Psoas muscle (tissue), 8 donors: ENCODE data around the gene RHBDF2. TPM values are rescaled to one million over a fixed set of nuclear protein-coding genes. Genes with fewer than 3 reads are reported as not detected.
A peak's percentile ranks its signal among the peaks of the same experiment; 100 is the strongest.

ENCODE experiments used
- ATAC-seq, 4 donors: fragments of 200-7000 bp; cut with Tn5 transposase; one replicate each; pipeline ENCODE4 v1.9.1; 2020; ENCODE audit warnings: moderate library complexity in 3 of 4, mild to moderate bottlenecking in 2 of 4
- DNase-seq, 2 donors: peaks; one replicate each; pipeline ENCODE4 v3.0.0-alpha.2; 2020
- H3K27ac ChIP-seq: fragments of 200-600 bp; one replicate; pipeline ENCODE4 v1.8.0; 2022
- H3K27me3 ChIP-seq, 3 donors: fragments of 200-600 bp in 1 of 3; one replicate each; pipeline versions ENCODE4 v1.6.1 to v1.8.0; 2013 to 2022; ENCODE audit warnings: low read length in 2 of 3, mild to moderate bottlenecking in 2 of 3, moderate library complexity in 1 of 3; ENCODE audit not compliant: insufficient read depth in 3 of 3
- H3K36me3 ChIP-seq, 2 donors: fragments of 200-600 bp in 1 of 2; one replicate each; pipeline versions ENCODE4 v1.6.1 to v1.8.0; 2013 to 2022; ENCODE audit warnings: low read depth in 1 of 2, mild to moderate bottlenecking in 1 of 2, moderate library complexity in 1 of 2; ENCODE audit not compliant: insufficient read depth in 1 of 2
- H3K4me1 ChIP-seq: fragments of 200-600 bp; one replicate; pipeline ENCODE4 v1.8.0; 2022
- H3K4me3 ChIP-seq: fragments of 200-600 bp; one replicate; pipeline ENCODE4 v1.8.0; 2022; ENCODE audit warnings: mild to moderate bottlenecking
- H3K9me3 ChIP-seq: fragments of 200-600 bp; one replicate; pipeline ENCODE4 v1.8.0; 2022
- CTCF ChIP-seq: fragments of 200-600 bp; IDR thresholded peaks from one replicate; pipeline ENCODE4 v1.8.0; 2022; ENCODE audit warnings: antibody characterized with exemption
- WGBS, 3 donors: extraction: QIAGEN DNeasy Blood & Tissue Kit; methylation state at CpG; one replicate each; pipeline versions ENCODE4 v1.1.6 to v1.1.7; 2013; 5-methylcytosine and 5-hydroxymethylcytosine counted together
- intact Hi-C, 2 donors: fragments of 100-400 bp; cut with DNase I; formaldehyde crosslinking; loops; one replicate each; pipeline versions ENCODE4 v1.11.0 to v1.14.2; 2022
- polyA plus RNA-seq, 3 donors: library from polyadenylated mRNA; stranded (reverse); fragments of 200-250 nt; gene quantifications; one replicate each; pipeline ENCODE4 v1.2.3, GENCODE V29; 2013
- total RNA-seq, 4 donors: library from RNA; stranded (reverse); fragmentation: NEBNext Ultra II Directional in 2 of 4; extraction: Animal tissue kit (Norgen Biotek cat#: 25700) in 2 of 4; gene quantifications; one replicate each; pipeline versions ENCODE4 v1.2.1 to v1.2.4, GENCODE V29; 2021 to 2023
- donor health status: healthy with polysubstance abuse.
- donor health status: DM: no; HTN: no; CAD: no; lungs with moderate emphysema.
- donor health status: Bipolar disorder and iron deficiency.
- donor health status: healthy.
- donor health status: DM: yes; HTN: yes; CAD: no.
- donor health status: DM: no; HTN: no; CAD: no.
- donor health status: DM: no; HTN: no; CAD: no.
- donor health status: DM: yes; HTN: yes; CAD: no.

The RHBDF2 gene
- total and polyA plus RNA-seq, 7 donors = 6.6 to 23.1 (median 13.3) TPM

DNA sequence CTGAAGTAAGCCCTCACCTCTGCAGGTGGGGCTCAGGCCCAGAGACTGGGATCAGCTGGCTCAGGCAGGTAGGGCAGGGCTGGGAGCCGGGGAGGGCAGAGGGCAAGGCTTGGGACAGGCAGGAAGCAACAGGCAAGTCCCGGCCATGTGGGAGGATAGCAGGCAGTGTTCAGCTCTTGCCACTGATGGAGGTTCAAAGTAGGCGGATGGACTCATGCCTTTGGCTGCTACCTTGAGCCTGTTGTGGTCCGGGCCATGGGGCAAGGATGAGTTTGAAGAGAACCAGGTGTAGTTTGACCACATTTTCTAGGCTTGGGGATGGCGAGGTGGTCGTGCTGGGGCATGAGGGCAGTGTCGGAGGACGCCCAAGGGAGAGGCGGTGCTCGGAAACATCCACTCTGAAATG is 41.3 kb upstream of the RHBDF2 start:
- peaks cover 48% of the 10 kb centered on the region for H3K4me1 ChIP-seq
- DNase-seq (no peak), ATAC-seq (no peak)
- no peaks in the 10 kb centered on the region for H3K9me3 ChIP-seq
- peaks cover 0 to 10% (median 6%) of the 10 kb centered on the region in 3 donors for H3K27me3 ChIP-seq
- H3K36me3 ChIP-seq = no peaks in the 10 kb centered on the region
- intact Hi-C loops = no loop called here
- WGBS, 3 donors = 80 to 88% (median 85%) methylated on average over 10 of the region's 10 CpGs
- H3K27ac ChIP-seq = no peak overlapping the region
- no peak overlapping the region for H3K4me3 ChIP-seq
- TF ChIP-seq CTCF = no peak

GRCh38 chr17:76541739-76542454 is 40.7 kb upstream of the RHBDF2 start:
- no peak for ATAC-seq

DNA sequence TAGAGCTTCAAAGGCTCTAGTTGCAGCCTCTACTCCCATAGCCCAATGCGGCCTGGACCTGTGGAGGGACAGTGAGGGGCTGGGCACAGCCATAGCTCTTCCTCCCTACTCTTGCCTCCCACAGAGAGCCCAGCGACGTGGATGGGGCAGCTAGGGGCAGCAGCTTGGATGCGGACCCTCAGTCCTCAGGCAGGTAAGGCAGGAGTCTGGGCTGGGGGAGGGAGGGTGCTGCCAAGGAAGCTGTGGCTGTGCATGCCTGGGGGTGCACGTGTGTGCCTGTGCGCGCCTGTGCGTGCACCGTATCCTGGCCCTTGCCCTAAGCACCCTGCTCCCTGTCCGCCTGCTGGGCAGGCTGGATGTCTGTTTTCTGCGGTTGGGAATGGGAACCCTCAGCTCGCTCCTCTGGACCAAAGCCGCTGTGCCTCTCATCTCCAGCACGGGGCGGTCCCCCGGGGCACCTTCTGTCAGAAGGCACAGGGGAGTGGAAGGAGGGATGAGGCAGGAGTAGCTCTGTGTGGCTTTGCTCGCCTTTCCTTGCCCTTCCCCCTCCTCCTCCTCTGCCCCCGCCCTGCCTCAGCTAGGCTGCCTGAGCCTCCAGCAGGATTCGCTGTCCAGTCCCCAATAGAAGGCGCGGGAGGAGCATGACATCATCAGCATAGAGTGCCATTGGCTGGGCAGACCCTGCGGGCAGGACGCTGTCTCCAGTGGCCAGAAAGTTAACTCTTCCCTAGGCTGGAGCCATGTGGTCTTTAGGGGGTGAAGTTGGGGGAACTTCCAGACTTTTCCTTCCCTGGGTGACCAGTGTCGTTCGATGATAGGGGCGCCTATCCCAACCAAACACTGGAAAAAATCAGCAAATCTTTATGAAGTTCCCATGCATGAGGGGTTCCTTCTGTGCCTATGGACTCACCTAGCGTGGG is 39.4 kb upstream of the RHBDF2 start:
- peak; percentile 93 to 96 for DNase-seq
- H3K4me3 ChIP-seq = peak overlapping the region; percentile 71
- H3K4me1 ChIP-seq = peaks cover 40% of the 10 kb centered on the region
- TF ChIP-seq CTCF = peak; percentile 14
- H3K36me3 ChIP-seq = no peaks in the 10 kb centered on the region
- no peaks in the 10 kb centered on the region for H3K9me3 ChIP-seq
- ATAC-seq = peak; percentile 97 to 99 (median 98)
- H3K27me3 ChIP-seq = peaks cover 0 to 19% (median 9%) of the 10 kb centered on the region in 3 donors
- WGBS, 3 donors = 5 to 7% (median 6%) methylated on average over 22 to 27 of the region's 27 CpGs
- intact Hi-C loops = no loop called here
- peak overlapping the region; percentile 72 for H3K27ac ChIP-seq

More at GRCh38 chr17:76541739-76542454, 40.7 kb upstream of the RHBDF2 start:
- no peak for DNase-seq
- intact Hi-C loops = no loop called here
- H3K4me1 ChIP-seq = peaks cover 41% of the 10 kb centered on the region
- no peak overlapping the region for H3K27ac ChIP-seq
- 62 to 77% (median 68%) methylated on average over 10 of the region's 10 CpGs for WGBS, 3 donors
- no peak overlapping the region for H3K4me3 ChIP-seq
- H3K36me3 ChIP-seq = no peaks in the 10 kb centered on the region
- TF ChIP-seq CTCF = no peak
- peaks cover 0 to 14% (median 8%) of the 10 kb centered on the region in 3 donors for H3K27me3 ChIP-seq
- no peaks in the 10 kb centered on the region for H3K9me3 ChIP-seq

DNA sequence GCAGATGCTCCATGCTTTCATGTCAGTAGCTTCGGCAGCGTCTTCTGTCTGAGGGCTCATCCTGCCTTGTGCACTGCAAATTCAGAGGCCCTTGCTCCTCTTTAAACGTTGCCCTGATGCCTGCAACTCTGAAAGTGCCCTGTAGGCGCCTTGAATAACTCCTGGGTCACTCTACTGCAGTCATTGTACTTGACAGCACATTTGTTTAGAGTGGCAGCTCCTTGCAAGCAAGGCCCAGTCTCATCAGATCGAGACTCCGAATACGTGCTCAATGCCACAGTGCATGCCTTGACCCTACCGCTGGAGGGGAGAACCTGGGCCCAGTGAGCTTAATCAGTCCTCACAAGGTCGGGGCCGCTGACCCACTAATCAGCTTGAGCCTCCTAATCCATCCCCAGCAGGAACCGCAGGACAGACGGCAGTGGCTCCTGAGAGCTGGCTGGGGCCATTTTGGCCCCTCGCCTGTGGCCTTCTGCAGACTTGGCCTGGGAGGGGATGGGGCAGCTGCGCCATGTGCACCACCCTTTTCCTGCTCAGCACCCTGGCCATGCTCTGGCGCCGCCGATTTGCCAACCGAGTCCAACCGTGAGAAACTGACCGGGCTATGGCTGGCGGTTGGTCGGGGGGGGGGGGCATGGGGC is 38.5 kb upstream of the RHBDF2 start, which contains the start of gene PRCD:
Gene PRCD, plus strand, starts transcription at position 414 of the 641 bp plus-strand sequence. Its CDS starts 98 bp downstream, at position 512.
- Histone ChIP-seq H3K4me3 (peak within 1 kb of the TSS; percentile 71), H3K4me1 (peaks cover 38% of the 10 kb centered on the region), H3K9me3 (no peaks in the 10 kb centered on the region), H3K27me3 (peaks cover 0 to 19% (median 9%) of the 10 kb centered on the region in 3 donors), H3K36me3 (no peaks in the 10 kb centered on the region), H3K27ac (peak within 1 kb of the TSS; percentile 72)
- 44 to 59% (median 53%) methylated on average over 16 to 22 of the region's 22 CpGs for WGBS, 3 donors
- TF ChIP-seq CTCF = no peak
- DNase-seq (no peak), ATAC-seq (no peak)
- intact Hi-C loops = no loop called here
